Kidney epithelial cell (primary cell): ENCODE data around the gene RCC2. TPM values are rescaled to one million over a fixed set of nuclear protein-coding genes. Genes with fewer than 3 reads are reported as not detected.

Experiments used
- DNase-seq: peaks from one replicate; pipeline ENCODE4 v3.0.0-alpha.2; 2010; ENCODE audit warnings: low read depth
- H3K27me3 ChIP-seq: 2 replicates; pipeline ENCODE4 v1.6.0; 2011; ENCODE audit warnings: low read length; ENCODE audit not compliant: control insufficient read depth, insufficient read depth
- H3K36me3 ChIP-seq: 2 replicates; pipeline ENCODE4 v1.5.1; 2011; ENCODE audit warnings: low read length; ENCODE audit not compliant: control insufficient read depth, insufficient read depth
- H3K4me3 ChIP-seq: 2 replicates; pipeline ENCODE4 v1.5.1; 2011; ENCODE audit warnings: low read depth, mild to moderate bottlenecking, control low read depth, low read length
- CTCF ChIP-seq: IDR thresholded peaks from 2 replicates; pipeline ENCODE4 v1.5.1; 2011; ENCODE audit warnings: mild to moderate bottlenecking, moderate library complexity, low read length, control low read depth, inconsistent platforms; ENCODE audit not compliant: insufficient read depth, poor library complexity, severe bottlenecking
- total RNA-seq: library from RNA; depleted of rRNA; stranded (reverse); fragments of >200 nt; gene quantifications from 2 replicates; pipeline ENCODE4 v1.2.3, GENCODE V29; 2015

The RCC2 gene
- total RNA-seq, 1 donor from 2014 or later = 80.8 TPM

- Histone ChIP-seq H3K27me3 (no peaks in the 10 kb centered on the region), H3K36me3 (no peaks in the 10 kb centered on the region), H3K4me3 (no peak overlapping the region)
- no peak for TF ChIP-seq CTCF
- no peak for DNase-seq
Observed at GRCh38 chr1:17451731-17452130, 12.3 kb upstream of the RCC2 start.

DNA sequence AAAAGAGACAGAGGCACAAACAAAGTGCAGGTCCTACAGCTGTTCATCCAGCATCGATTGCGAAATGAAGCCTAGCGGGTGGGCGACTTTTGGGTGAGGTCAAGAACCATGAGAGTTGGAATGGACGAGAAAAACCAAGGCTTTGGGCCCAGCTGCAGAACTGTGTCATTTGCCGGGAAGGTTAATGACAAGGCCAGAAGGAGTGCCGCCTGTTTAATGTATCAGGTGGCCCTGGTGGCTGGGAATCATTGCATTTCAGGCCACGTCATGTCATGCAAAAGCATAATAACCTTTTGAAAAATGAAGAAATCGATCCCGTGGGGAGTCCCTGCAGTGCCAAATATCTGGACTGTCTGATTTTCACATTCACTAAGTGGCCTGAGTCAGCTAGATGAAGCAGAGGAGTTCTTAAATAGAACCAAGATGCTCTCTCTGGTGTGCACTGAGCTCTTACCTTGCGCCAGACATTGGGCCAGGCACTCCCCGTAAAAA lies 8.1 kb upstream of the RCC2 start:
- Histone ChIP-seq H3K36me3 (no peaks in the 10 kb centered on the region), H3K27me3 (no peaks in the 10 kb centered on the region), H3K4me3 (no peak overlapping the region)
- no peak for TF ChIP-seq CTCF
- DNase-seq = no peak

DNA sequence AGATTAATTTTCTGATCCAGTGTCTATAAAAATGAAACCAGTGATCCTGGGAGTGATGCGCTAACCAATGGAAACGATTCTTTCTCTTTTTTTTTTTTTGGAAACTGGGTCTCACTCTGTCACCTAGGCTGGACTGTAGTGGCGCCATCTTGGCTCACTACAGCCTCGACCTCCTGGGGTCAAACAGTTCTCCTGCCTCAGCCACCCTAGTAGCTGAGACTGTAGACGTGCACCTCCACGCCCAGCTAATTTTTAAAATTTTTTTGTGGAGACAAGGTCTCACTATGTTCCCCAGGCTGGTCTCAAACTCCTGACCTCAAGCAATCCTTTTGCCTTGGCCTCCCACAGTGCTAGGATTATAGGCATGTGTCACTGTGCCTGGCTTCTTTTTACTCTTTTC lies 3.4 kb upstream of the RCC2 start:
- TF ChIP-seq CTCF = no peak
- no peaks in the 10 kb centered on the region for H3K27me3 ChIP-seq
- no peak for DNase-seq

GRCh38 chr1:17441993-17442357 lies 2.5 kb upstream of the RCC2 start:
- H3K4me3 ChIP-seq = no peak overlapping the region
- H3K36me3 ChIP-seq = no peaks in the 10 kb centered on the region
- TF ChIP-seq CTCF = no peak
- DNase-seq = no peak
- no peaks in the 10 kb centered on the region for H3K27me3 ChIP-seq

More for the DNA sequence above, 3.4 kb upstream of the RCC2 start:
- Histone ChIP-seq H3K4me3 (no peak overlapping the region), H3K36me3 (no peaks in the 10 kb centered on the region)

DNA sequence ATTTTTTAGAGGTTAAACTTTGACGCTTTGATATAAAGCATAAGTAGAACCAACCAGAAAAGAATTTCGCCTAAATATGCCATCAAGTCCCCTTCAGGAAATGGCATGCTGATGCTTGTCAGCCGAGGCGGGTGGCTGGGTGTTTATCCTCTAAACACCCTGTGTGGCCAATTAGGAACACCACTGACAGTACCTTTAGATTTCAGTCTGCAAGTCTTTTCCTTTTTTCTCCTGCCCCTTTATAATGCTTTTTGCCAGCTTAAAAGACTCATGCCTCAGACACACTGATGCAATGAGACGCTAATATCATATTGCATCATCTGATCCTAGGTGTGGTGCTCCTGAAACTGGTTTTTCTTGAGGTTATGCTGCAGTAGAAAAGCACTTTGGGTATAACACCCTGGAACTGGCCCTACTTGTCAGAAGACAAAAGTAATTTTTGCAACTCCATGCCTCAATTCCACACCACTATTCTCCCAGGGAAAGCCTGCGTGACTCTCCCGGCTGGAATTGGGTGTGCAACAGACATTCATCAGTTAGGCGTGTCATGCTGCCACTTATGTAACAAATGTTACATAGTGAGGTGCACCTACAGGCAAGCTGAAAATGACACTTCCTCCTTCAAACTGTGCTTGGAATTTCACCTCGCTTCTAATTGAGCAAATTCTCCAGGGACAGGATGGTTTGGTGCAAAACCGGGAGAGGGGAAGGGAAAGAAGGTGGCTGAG lies 2.0 kb upstream of the RCC2 start:
- no peak for TF ChIP-seq CTCF
- no peak overlapping the region for H3K4me3 ChIP-seq
- no peaks in the 10 kb centered on the region for H3K27me3 ChIP-seq
- H3K36me3 ChIP-seq = no peaks in the 10 kb centered on the region
- no peak for DNase-seq

GRCh38 chr1:17440827-17441168 lies 1.3 kb upstream of the RCC2 start:
- H3K4me3 ChIP-seq = no peak overlapping the region
- no peak for DNase-seq
- no peak for TF ChIP-seq CTCF
- H3K36me3 ChIP-seq = no peaks in the 10 kb centered on the region
- no peaks in the 10 kb centered on the region for H3K27me3 ChIP-seq
